ENCODE data around the gene MYH13.

GRCh38 chr17:10420811-10421210, 48.0 kb upstream of the MYH13 start:
- no peak for TF ChIP-seq LEF1 (IDR thresholded peaks at IDR 0.05; ENCODE audit: borderline replicate concordance)
- no peak for TF ChIP-seq ARNT (IDR thresholded peaks at IDR 0.05)
- TF ChIP-seq BHLHE40 (IDR thresholded peaks at IDR 0.05; ENCODE audit: borderline replicate concordance): no peak
- no peak for TF ChIP-seq NFRKB (IDR thresholded peaks at IDR 0.05)
- no peak for TF ChIP-seq SP1 (IDR thresholded peaks at IDR 0.05)
- no peak for TF ChIP-seq TARDBP (IDR thresholded peaks at IDR 0.05)
- TF ChIP-seq HDGF (IDR thresholded peaks at IDR 0.05; ENCODE audit: borderline replicate concordance): no peak
- no peak for TF ChIP-seq ZNF384 (IDR thresholded peaks at IDR 0.05)
- no peak for TF ChIP-seq L3MBTL2 (conservative IDR thresholded peaks at IDR 0.05)
- TF ChIP-seq FOXK2 (IDR thresholded peaks at IDR 0.05): no peak
- TF ChIP-seq FOXM1 (IDR thresholded peaks at IDR 0.05; ENCODE audit: borderline replicate concordance): no peak

Measured in HEK293T (cell line).